ENCODE results near the gene CCDC8. TPM values are rescaled to one million over a fixed set of nuclear protein-coding genes. Genes with fewer than 3 reads are reported as not detected.
"Not testable (repeated sequence)": the region's sequence is repeated elsewhere in the genome, so short reads cannot be mapped to it uniquely, and the experiment has no call there.

Gene CCDC8
- polyA plus RNA-seq, 1 donor, result 80.9 TPM

DNA sequence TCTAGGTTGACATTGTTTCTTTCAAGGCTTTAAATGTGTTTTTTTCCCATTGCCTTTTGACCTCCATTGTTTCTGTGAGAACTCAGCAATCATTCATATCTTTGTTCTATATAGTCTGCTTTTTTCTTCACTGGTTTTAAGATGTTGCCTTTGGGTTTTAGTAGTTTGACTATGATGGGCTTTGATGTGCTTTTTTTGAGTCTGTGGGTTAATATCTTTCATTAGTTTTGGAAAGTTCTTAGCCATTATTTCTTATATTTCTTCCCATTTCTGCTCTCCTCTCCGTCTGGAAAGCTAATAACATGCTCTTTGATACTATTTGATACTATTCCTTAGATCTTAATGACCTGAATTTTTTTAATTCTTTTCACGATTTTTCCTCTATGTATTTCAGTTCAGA lies 32.7 kb downstream of the CCDC8 start:
- no peak for DNase-seq

DNA sequence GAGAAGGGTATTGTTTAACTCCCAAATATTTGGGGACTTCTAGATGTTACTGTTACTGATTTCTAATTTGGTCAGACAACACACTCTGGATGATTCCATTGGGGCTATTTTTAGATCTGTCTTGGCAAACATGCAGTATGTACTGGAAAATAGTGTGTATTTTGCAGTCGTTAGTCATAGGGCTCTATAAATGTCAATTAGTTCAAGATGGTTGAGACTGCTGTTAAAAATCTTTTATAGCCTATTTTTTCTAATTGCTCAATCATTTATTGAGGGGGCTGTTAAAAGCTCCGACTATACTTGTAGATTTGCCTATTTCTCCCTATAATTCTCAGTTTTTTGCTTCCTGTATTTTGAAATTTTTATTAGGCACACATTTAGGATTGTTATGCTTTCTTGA lies 35.1 kb downstream of the CCDC8 start:
- DNase-seq, result peak; percentile 85

- DNase-seq, result no peak
Observed at GRCh38 chr19:46376241-46377153, 36.9 kb downstream of the CCDC8 start.

DNA sequence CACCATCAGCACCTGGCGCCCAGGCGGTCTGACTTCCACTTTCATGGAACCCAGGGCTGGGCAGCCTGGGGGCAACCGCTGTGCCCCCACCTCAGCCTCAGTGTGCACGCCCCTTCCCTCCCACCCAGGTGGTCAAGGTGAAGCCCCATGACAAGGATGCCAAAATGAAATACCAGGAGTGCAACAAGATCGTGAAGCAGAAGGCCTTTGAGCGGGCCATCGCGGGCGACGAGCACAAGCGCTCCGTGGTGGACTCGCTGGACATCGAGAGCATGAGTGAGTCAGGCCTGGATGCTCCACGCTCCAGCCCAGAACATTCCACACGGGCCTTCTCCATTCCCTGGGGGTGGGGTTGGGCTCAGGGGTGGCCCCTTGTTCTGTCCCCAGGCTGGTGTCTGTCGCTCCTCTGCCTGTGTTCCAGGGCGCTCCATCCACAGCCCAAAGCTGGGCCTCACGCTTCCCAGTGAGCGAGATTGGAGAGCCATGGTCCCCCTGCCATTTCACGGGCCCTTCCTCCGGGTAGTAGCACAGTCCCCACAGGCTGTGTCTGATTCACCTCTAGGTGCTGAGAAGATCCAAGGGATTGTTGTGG lies 37.8 kb downstream of the CCDC8 start:
- DNase-seq, result not testable (repeated sequence)

GRCh38 chr19:46374536-46375475 lies 38.6 kb downstream of the CCDC8 start:
- no peak for DNase-seq

DNA sequence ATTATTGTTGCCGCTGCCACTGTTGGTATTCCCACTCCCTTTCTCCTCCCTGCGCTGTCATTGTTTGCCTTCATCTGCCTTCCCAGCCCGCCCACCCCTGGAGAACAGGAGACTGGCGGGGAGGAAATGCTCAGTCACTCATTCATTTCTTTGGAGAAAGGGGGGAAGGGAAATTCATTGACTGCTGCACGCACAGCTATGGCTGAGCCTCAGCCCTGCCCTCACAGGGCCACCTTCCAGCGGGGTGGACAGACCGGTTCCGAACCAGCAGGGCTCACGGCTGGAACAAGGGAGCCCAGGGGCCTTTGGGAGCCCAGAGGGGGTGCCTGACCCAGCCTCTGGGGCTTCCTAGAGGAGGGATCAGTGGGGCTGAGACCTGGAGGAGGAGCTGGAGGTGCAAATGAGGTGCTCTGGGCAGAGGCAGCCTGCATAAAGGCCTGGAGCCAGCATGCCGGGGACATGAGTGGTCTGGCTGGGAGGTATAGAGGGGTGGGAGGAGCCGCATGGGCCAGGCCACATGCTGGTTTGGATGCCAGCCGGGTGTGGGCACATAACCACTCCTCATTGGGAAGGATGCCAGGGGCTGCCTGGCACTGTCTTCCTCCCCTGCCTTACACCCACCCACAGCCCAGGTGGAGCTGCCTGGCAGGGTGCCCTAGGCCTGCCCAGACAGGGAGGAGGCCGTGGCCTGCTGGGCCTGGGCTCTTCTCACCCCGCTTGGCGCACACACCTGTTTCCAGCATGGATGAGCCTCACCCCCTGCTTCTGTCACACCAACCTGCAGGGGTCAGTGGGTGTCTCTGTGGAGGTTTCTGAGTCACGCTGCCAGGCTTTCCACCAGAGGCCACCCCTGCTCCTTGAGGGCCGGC lies 39.6 kb downstream of the CCDC8 start:
- DNase-seq, result no peak

- DNase-seq, result no peak
Observed at GRCh38 chr19:46372901-46373490, 40.4 kb downstream of the CCDC8 start.

DNA sequence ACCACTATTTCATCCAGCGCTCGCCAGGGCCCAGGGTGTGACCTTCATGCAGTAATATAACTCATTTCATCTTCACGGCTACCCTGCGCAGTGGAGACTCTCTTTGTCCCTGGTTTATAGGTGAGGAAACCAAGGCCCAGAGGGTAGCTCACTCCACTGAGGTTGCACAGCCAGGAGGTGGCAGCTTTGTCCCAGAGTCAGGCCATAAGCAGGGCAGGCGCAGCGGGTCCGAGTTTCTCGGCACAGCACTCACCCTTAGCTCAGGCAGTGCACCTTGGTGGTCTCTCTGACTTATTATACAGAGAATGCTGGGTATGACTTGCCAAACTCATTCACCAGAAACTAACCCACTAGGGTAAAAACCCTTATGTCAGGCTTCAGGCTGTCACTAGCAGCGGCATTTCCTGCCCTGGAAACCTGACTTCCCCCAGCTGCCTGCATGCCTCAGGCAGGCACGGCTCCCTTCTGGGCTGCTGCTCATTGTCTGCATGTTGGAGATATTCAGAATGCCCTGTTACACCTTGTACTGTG lies 41.9 kb downstream of the CCDC8 start:
- DNase-seq, result no peak

DNA sequence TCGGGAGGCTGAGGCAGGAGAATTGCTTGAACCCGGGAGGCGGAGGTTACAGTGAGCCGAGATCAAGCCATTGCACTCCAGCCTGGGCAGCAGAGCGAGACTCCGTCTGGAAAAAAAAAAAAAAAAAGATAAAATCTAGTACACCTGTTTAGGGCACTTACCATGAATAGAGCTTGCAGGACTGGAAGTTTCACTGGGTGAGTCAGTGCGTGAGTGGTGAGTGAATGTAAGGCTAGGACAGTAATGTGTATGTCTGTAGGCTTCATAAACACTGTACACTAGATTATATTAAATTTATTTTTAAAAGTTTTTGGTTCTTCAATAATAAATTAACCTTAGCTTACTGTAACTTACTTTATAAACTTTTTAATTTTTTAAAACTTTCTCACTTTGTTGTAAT lies 43.5 kb downstream of the CCDC8 start:
- DNase-seq, result no peak

GRCh38 chr19:46368116-46368515 lies 45.2 kb downstream of the CCDC8 start:
- DNase-seq, result no peak

DNA sequence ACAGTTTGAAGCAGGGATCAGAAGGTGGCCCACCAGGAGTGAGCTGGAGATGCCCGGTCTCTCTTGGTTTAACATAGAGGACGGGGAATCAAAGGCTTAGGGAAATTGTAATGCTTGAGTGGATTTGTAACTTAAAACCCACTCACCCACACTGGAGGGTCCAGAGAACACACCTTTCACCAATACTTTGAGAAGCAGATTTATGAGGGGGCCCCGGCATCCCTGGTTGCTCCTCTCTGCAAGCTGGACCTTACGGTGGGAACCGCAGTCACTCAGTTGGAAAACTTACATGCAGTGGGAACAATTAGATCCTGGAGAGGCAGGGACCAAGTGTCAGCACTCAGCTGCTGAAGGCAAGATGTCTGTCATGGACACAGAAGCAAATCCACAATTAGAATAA lies 45.9 kb downstream of the CCDC8 start:
- no peak for DNase-seq

- DNase-seq, result no peak
Observed at GRCh38 chr19:46366620-46367292, 46.6 kb downstream of the CCDC8 start.

- DNase-seq, result no peak
Observed at GRCh38 chr19:46365561-46365960, 47.8 kb downstream of the CCDC8 start.

DNA sequence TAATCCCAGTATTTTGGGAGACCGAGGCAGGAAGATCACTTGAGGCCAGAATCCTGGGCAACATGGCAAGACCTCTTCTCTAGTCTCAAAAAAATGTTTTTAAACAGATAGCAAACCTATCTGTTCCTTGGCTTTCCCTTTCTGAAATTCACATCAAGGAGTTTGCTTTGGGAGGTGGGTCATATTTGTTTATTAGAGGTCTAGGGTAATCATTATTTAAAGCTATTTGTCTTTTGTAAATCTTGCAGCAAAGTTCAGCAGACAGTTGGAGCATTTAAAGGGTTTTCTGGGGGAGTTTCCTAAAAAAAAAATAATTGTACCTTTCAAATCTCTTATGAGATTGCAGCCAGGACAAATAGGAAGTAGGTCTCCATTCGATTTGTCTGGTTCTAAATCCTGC lies 49.0 kb downstream of the CCDC8 start:
- no peak for DNase-seq

- no peak for DNase-seq
Observed at GRCh38 chr19:46361915-46362314, 51.4 kb downstream of the CCDC8 start.

Other genes starting within 250 kb of the CCDC8 start
- not detected for gene IGFL1, start 183.8 kb downstream of the CCDC8 start, polyA plus RNA-seq (ENCODE audit: insufficient read length)
- 412 TPM for gene HIF3A, start 116.5 kb downstream of the CCDC8 start, polyA plus RNA-seq (ENCODE audit: insufficient read length)
- 73.4 TPM for gene PPP5C, start 66.5 kb downstream of the CCDC8 start, polyA plus RNA-seq (ENCODE audit: insufficient read length)
- 0.45 TPM for gene PNMA8C, start 15.4 kb upstream of the CCDC8 start, polyA plus RNA-seq (ENCODE audit: insufficient read length)
- gene PNMA8A, start 58.0 kb upstream of the CCDC8 start, polyA plus RNA-seq (ENCODE audit: insufficient read length), result 43.2 TPM
- gene PNMA8B, start 82.3 kb upstream of the CCDC8 start, polyA plus RNA-seq (ENCODE audit: insufficient read length), result 3.0 TPM
- 213 TPM for gene CALM3, start 187.8 kb upstream of the CCDC8 start, polyA plus RNA-seq (ENCODE audit: insufficient read length)
- 2.3 TPM for gene PTGIR, start 211.5 kb upstream of the CCDC8 start, polyA plus RNA-seq (ENCODE audit: insufficient read length)
- not detected for gene GNG8, start 222.6 kb upstream of the CCDC8 start, polyA plus RNA-seq (ENCODE audit: insufficient read length)
- 13.0 TPM for gene DACT3, start 247.6 kb upstream of the CCDC8 start, polyA plus RNA-seq (ENCODE audit: insufficient read length)